GM23338 (cell line): Measurements from ENCODE around the gene SNTG2. TPM values are rescaled to one million over a fixed set of nuclear protein-coding genes. Genes with fewer than 3 reads are reported as not detected.

Source experiments
- ATAC-seq: fragments of 200-7000 bp; cut with Tn5 transposase; 3 replicates; pipeline ENCODE4 v1.9.1; 2020
- DNase-seq: peaks from one replicate; pipeline ENCODE4 v3.0.0-alpha.2; 2015; ENCODE audit warnings: low spot score
- H2AFZ ChIP-seq: fragments of 200-600 bp; sonication (generic); 2 replicates; pipeline ENCODE4 v1.8.0; 2016; ENCODE audit warnings: antibody characterized with exemption, mild to moderate bottlenecking, moderate library complexity
- H3F3A ChIP-seq: fragments of 200-600 bp; sonication (generic); replicated peaks from 2 replicates; pipeline ENCODE4 v1.8.0; 2017; ENCODE audit warnings: antibody characterized with exemption, mixed run types, low read depth
- H3K27ac ChIP-seq: fragments of 200-600 bp; sonication (generic); 2 replicates; pipeline ENCODE4 v1.6.1; 2016; ENCODE audit warnings: low read depth
- H3K27me3 ChIP-seq: fragments of 200-600 bp; sonication (generic); 2 replicates; pipeline ENCODE4 v1.8.0; 2016; ENCODE audit warnings: mild to moderate bottlenecking, mixed run types, moderate library complexity; ENCODE audit not compliant: insufficient read depth
- H3K36me3 ChIP-seq: fragments of 200-600 bp; sonication (generic); 2 replicates; pipeline ENCODE4 v1.8.0; 2016; ENCODE audit warnings: mild to moderate bottlenecking; ENCODE audit not compliant: insufficient read depth
- H3K4me1 ChIP-seq: fragments of 200-600 bp; sonication (generic); 2 replicates; pipeline ENCODE4 v1.8.0; 2016; ENCODE audit warnings: mild to moderate bottlenecking, moderate library complexity; ENCODE audit not compliant: insufficient read depth
- H3K4me2 ChIP-seq: fragments of 200-600 bp; sonication (generic); 2 replicates; pipeline ENCODE4 v1.7.1; 2017; ENCODE audit warnings: mixed run types
- H3K4me3 ChIP-seq: fragments of 200-600 bp; sonication (generic); 2 replicates; pipeline ENCODE4 v1.6.1; 2016; ENCODE audit warnings: mixed run types
- H3K79me2 ChIP-seq: fragments of 200-600 bp; sonication (generic); replicated peaks from 2 replicates; pipeline ENCODE4 v1.8.0; 2017; ENCODE audit warnings: mild to moderate bottlenecking; ENCODE audit not compliant: insufficient read depth
- H3K9me2 ChIP-seq: fragments of 200-600 bp; sonication (generic); 2 replicates; pipeline ENCODE4 v1.8.0; 2017; ENCODE audit not compliant: insufficient read depth
- H4K20me1 ChIP-seq: fragments of 200-600 bp; sonication (generic); replicated peaks from 2 replicates; pipeline ENCODE4 v1.8.0; 2017; ENCODE audit warnings: mild to moderate bottlenecking; ENCODE audit not compliant: insufficient read depth
- H3K27ac Mint-ChIP-seq: 2 replicates; pipeline ENCODE4 v1.8.0; 2020; ENCODE audit warnings: inconsistent platforms, mild to moderate bottlenecking, moderate library complexity, mixed read lengths
- H3K27me3 Mint-ChIP-seq: 3 replicates; pipeline ENCODE4 v1.8.0; 2022; ENCODE audit warnings: low read depth, mild to moderate bottlenecking, moderate library complexity, mixed read lengths, inconsistent platforms; ENCODE audit not compliant: insufficient read depth, poor library complexity
- H3K36me3 Mint-ChIP-seq: 3 replicates; pipeline ENCODE4 v1.8.0; 2021; ENCODE audit warnings: low read depth, mild to moderate bottlenecking, inconsistent platforms, moderate library complexity, mixed read lengths
- H3K4me1 Mint-ChIP-seq: 3 replicates; pipeline ENCODE4 v1.8.0; 2020; ENCODE audit warnings: mild to moderate bottlenecking, inconsistent platforms, mixed read lengths
- H3K4me3 Mint-ChIP-seq: 3 replicates; pipeline ENCODE4 v1.8.0; 2021; ENCODE audit warnings: moderate library complexity, mild to moderate bottlenecking, inconsistent platforms, mixed read lengths
- H3K9me3 Mint-ChIP-seq: 3 replicates; pipeline ENCODE4 v1.8.0; 2020; ENCODE audit warnings: moderate library complexity, mild to moderate bottlenecking, inconsistent platforms, mixed read lengths
- CREB1 ChIP-seq: fragments of 250-450 bp; sonication (Bioruptor Pico); IDR thresholded peaks from 2 replicates; pipeline ENCODE4 v1.5.0; 2020; ENCODE audit warnings: low read depth, mild to moderate bottlenecking, moderate library complexity
- EZH2 ChIP-seq: fragments of 200-600 bp; sonication (generic); IDR thresholded peaks from one replicate; pipeline ENCODE4 v1.8.0; 2017; ENCODE audit warnings: antibody characterized with exemption, mild to moderate bottlenecking, low read depth; ENCODE audit not compliant: unreplicated experiment
- EZH2phosphoT487 ChIP-seq: fragments of 200-600 bp; sonication (generic); IDR thresholded peaks from one replicate; pipeline ENCODE4 v1.8.1; 2018; ENCODE audit warnings: antibody characterized with exemption; ENCODE audit not compliant: unreplicated experiment
- NANOG ChIP-seq: IDR thresholded peaks from 2 replicates; pipeline ENCODE4 v1.6.1; 2016; ENCODE audit warnings: antibody characterized with exemption, borderline replicate concordance
- POLR2AphosphoS5 ChIP-seq: IDR thresholded peaks from 2 replicates; pipeline ENCODE4 v1.6.1; 2016; ENCODE audit warnings: antibody characterized with exemption, low read depth
- STAT1 ChIP-seq: IDR thresholded peaks from one replicate; pipeline ENCODE4 v1.6.1; 2016; ENCODE audit warnings: antibody characterized with exemption; ENCODE audit not compliant: unreplicated experiment
- ZNF114 ChIP-seq: fragments of 250-450 bp; sonication (Bioruptor Pico); IDR thresholded peaks from 2 replicates; pipeline ENCODE4 v1.5.0; 2020; ENCODE audit warnings: mild to moderate bottlenecking, moderate library complexity
- ZNF331 ChIP-seq: fragments of 250-450 bp; sonication (Bioruptor Pico); IDR thresholded peaks from 2 replicates; pipeline ENCODE4 v1.5.0; 2020; ENCODE audit warnings: low read depth, mild to moderate bottlenecking, moderate library complexity
- polyA plus RNA-seq: library from polyadenylated mRNA; unstranded; fragments of >200 nt; fragmentation: Nextera tagmentation; extraction: Ambion mirVana; gene quantifications from 2 replicates; pipeline ENCODE4 v1.2.1, GENCODE V29; 2016
- total RNA-seq: library from RNA; depleted of rRNA; stranded (reverse); fragments of >200 nt; shearing (Covaris generic); gene quantifications from 2 replicates; pipeline ENCODE4 v1.2.3, GENCODE V29; 2014
- TF ChIP-seq, protein P1 (sequence below), 2 experiments: fragments of 200-600 bp in 1 of 2; sonication (generic) in 1 of 2; conservative IDR thresholded peaks; 2 replicates each; pipeline versions ENCODE4 v1.5.1 to v1.6.1; 2016 to 2017; ENCODE audit warnings: antibody characterized with exemption in 2 of 2, low read depth in 2 of 2, mild to moderate bottlenecking in 2 of 2, moderate library complexity in 1 of 2
- TF ChIP-seq, protein P2 (sequence below): IDR thresholded peaks from 2 replicates; pipeline ENCODE4 v1.6.1; 2016; ENCODE audit warnings: antibody characterized with exemption

Gene SNTG2
- total and polyA plus RNA-seq, 2 experiments from 2014 or later, result 27.5 to 60.4 TPM

DNA sequence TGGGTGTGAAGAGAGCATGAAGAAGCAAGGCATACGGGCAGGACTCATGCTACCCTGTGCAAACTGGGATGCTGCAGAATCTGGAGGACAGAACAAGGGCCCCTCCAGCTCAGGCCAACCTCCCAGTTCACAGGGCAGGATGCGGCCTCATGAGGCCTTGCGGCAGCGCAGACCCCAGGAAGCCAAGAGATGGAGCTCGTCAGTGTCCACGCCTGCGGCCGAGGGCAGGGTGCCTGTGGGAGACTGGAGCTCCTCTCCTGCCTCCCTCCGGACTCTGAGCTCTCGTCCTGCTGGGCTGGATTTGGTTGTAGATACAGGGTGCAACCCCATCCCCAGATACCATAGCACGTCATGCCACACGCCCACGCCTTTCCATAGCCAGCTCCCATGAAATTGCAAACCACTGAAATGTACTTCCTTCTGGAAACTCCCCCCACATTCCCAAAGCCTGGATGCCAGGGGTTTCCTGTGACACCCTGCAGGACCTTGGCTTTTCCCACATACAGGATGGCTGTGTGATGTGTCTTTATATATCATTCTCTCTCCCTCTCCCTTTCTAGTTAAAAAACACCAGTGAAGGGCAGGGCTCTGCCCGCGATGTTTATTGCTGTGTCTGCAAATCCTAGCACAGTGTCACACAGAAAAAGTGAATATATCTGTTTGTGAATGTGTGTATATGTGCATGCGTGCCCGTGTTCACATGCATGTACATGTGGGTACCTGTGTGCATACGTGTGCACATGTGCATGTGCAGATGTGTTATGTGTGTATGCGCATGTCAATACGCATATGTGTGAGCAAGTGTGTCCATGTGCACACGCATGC, 12.3 kb upstream of the SNTG2 start (continued):
- TF ChIP-seq, protein P1, sequence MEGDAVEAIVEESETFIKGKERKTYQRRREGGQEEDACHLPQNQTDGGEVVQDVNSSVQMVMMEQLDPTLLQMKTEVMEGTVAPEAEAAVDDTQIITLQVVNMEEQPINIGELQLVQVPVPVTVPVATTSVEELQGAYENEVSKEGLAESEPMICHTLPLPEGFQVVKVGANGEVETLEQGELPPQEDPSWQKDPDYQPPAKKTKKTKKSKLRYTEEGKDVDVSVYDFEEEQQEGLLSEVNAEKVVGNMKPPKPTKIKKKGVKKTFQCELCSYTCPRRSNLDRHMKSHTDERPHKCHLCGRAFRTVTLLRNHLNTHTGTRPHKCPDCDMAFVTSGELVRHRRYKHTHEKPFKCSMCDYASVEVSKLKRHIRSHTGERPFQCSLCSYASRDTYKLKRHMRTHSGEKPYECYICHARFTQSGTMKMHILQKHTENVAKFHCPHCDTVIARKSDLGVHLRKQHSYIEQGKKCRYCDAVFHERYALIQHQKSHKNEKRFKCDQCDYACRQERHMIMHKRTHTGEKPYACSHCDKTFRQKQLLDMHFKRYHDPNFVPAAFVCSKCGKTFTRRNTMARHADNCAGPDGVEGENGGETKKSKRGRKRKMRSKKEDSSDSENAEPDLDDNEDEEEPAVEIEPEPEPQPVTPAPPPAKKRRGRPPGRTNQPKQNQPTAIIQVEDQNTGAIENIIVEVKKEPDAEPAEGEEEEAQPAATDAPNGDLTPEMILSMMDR (conservative IDR thresholded peaks at IDR 0.05; ENCODE audit: low read depth in 2 of 2), result no peak
- no peak for TF ChIP-seq STAT1
- TF ChIP-seq EZH2, result no peak
- no peak for TF ChIP-seq NANOG
- TF ChIP-seq EZH2phosphoT487, result no peak
- no peak for TF ChIP-seq ZNF331 (CRISPR knock-in tag)
- TF ChIP-seq, protein P2, sequence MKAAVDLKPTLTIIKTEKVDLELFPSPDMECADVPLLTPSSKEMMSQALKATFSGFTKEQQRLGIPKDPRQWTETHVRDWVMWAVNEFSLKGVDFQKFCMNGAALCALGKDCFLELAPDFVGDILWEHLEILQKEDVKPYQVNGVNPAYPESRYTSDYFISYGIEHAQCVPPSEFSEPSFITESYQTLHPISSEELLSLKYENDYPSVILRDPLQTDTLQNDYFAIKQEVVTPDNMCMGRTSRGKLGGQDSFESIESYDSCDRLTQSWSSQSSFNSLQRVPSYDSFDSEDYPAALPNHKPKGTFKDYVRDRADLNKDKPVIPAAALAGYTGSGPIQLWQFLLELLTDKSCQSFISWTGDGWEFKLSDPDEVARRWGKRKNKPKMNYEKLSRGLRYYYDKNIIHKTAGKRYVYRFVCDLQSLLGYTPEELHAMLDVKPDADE, result no peak
- no peak for TF ChIP-seq ZNF114

DNA sequence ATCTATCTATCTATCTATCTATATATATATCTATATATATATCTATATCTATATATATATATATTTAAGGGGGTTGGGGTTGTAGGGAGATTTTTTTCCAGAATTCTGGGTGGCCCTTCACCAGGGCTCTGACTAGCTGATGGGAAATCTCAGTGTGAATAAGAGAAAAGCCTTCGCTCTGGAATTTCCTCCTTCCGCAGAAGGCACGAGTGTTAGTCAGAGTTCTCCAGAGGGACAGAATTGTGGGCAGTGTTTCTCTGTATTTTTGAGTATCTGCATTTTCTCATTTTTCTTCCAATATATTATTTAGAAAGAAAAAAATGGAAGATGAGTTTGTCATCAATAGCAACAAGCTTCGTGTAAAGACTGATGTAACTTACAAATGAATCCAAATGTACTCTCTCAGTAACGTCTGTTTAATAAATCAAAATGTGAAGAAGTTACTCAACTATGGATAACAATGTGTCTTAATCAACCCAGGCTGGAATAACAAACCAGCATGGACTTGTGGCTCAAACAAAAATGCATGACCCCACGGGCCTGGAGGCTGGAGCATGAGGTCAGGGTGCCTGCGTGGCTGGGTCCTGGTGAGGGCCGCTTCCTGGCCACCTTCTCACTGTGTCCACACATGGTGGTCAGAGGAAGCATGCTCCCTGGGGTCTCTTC, 10.6 kb upstream of the SNTG2 start:
- no peaks in the 10 kb centered on the region for H4K20me1 ChIP-seq
- no peaks in the 10 kb centered on the region; the same call in 1 of the 2 replicates for H3K27me3 ChIP-seq
- Mint-ChIP-seq H3K9me3 (peaks cover 29% of the 10 kb centered on the region), H3K4me3 (no peak overlapping the region), H3K27ac (no peak overlapping the region), H3K27me3 (no peaks in the 10 kb centered on the region), H3K36me3 (peaks cover 19% of the 10 kb centered on the region), H3K4me1 (peaks cover 5% of the 10 kb centered on the region; the same call in 1 of the 3 replicates)
- H3K4me3 ChIP-seq, result no peak overlapping the region
- no peak overlapping the region for H3K4me2 ChIP-seq
- H3K36me3 ChIP-seq, result 0 out of 2 replicates have a peak, but pooled peaks cover 7% of the 10 kb centered on the region
- no peak overlapping the region for H3K27ac ChIP-seq
- H3K79me2 ChIP-seq, result no peaks in the 10 kb centered on the region
- ATAC-seq, result no peak
- H3K4me1 ChIP-seq, result peaks cover 1% of the 10 kb centered on the region; the same call in 1 of the 2 replicates
- no peak for TF ChIP-seq STAT1
- no peaks in the 10 kb centered on the region for H3F3A ChIP-seq
- 0 out of 2 replicates have a peak, but pooled peaks cover 7% of the 10 kb centered on the region for H3K9me2 ChIP-seq
- no peak for DNase-seq
- H2AFZ ChIP-seq, result no peak overlapping the region

DNA sequence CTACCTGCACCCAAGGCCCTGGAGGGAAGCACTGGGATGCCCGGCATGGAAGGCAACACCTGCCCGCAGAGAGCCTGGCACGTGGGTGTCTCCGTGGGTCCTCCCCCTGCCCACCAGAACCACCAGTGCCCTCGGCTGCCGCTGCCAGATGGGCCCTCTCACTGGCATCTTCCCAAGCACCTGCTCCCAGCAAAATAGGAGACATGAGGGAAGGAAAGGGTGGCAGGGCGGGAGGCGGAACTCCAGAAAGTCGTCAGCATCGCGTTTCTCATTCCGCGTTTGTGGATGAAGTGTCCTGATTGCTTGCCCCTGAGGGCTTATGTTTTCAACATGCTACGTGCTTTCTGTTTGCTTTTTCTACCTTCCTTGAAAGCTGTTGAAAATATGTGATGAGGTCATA, 8.8 kb upstream of the SNTG2 start:
- Histone ChIP-seq H3K27ac (no peak overlapping the region), H3K36me3 (0 out of 2 replicates have a peak, but pooled peaks cover 7% of the 10 kb centered on the region), H3F3A (no peaks in the 10 kb centered on the region), H3K4me1 (peaks cover 19% of the 10 kb centered on the region), H3K4me3 (no peak overlapping the region), H3K27me3 (no peaks in the 10 kb centered on the region), H3K9me2 (0 out of 2 replicates have a peak, but pooled peaks cover 7% of the 10 kb centered on the region), H2AFZ (0 out of 2 replicates have a peak overlapping the region, but pooled peaks have one; percentile 28), H3K4me2 (no peak overlapping the region), H3K79me2 (no peaks in the 10 kb centered on the region), H4K20me1 (no peaks in the 10 kb centered on the region)
- peaks cover 27% of the 10 kb centered on the region for H3K9me3 Mint-ChIP-seq
- no peaks in the 10 kb centered on the region for H3K27me3 Mint-ChIP-seq
- H3K27ac Mint-ChIP-seq, result no peak overlapping the region
- H3K4me1 Mint-ChIP-seq, result peaks cover 20% of the 10 kb centered on the region
- no peak overlapping the region for H3K4me3 Mint-ChIP-seq
- ATAC-seq (no peak), DNase-seq (no peak)
- H3K36me3 Mint-ChIP-seq, result peaks cover 16% of the 10 kb centered on the region
- no peak for TF ChIP-seq ZNF114
- no peak for TF ChIP-seq POLR2AphosphoS5
- no peak for TF ChIP-seq CREB1 (CRISPR knock-in tag)
